Left colon (tissue), 2 donors: ENCODE data around the gene CUTC. TPM values are rescaled to one million over a fixed set of nuclear protein-coding genes. Genes with fewer than 3 reads are reported as not detected.
A peak's percentile ranks its signal among the peaks of the same experiment; 100 is the strongest.
"Not testable (repeated sequence)": the region's sequence is repeated elsewhere in the genome, so short reads cannot be mapped to it uniquely, and the experiment has no call there.

Source experiments
- ATAC-seq: fragments of 200-7000 bp; cut with Tn5 transposase; one replicate; pipeline ENCODE4 v1.9.1; 2020; ENCODE audit warnings: mild to moderate bottlenecking, moderate library complexity
- DNase-seq, 2 donors: peaks; one replicate each; pipeline ENCODE4 v3.0.0-alpha.2; 2020
- intact Hi-C, 2 donors: fragments of 100-400 bp; cut with DNase I in 1 of 2; cut with micrococcal nuclease in 1 of 2; formaldehyde crosslinking; loops; one replicate each; pipeline versions ENCODE4 v1.11.2 to v1.14.0; 2022; cut with DNase I, micrococcal nuclease
- long read RNA-seq: library from polyadenylated mRNA; unstranded; transcript quantifications from one replicate; pipeline ENCODE4 v2.0.0, GENCODE V29; 2021
- total RNA-seq, 2 donors: library from RNA; stranded (reverse); fragmentation: NEBNext Ultra II Directional; extraction: Animal tissue kit (Norgen Biotek cat#: 25700); gene quantifications; one replicate each; pipeline ENCODE4 v1.2.1, GENCODE V29; 2021
- donor health status: DM: no; HTN: no; CAD: no.
- donor health status: DM: yes; HTN: yes; CAD: no.

CUTC gene, protein sequence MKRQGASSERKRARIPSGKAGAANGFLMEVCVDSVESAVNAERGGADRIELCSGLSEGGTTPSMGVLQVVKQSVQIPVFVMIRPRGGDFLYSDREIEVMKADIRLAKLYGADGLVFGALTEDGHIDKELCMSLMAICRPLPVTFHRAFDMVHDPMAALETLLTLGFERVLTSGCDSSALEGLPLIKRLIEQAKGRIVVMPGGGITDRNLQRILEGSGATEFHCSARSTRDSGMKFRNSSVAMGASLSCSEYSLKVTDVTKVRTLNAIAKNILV
- total RNA-seq, result 10 to 100 TPM; 10.1 to 13.7 TPM
- long read RNA-seq, transcript CUTC-202 (9 exons, 1,346 nt), result major isoform, 13 of 24 reads
- long read RNA-seq, partial matches to known transcripts, result 1 of 24 reads
- long read RNA-seq, other reads (novel, unspliced or antisense), result 9 of 24 reads

DNA sequence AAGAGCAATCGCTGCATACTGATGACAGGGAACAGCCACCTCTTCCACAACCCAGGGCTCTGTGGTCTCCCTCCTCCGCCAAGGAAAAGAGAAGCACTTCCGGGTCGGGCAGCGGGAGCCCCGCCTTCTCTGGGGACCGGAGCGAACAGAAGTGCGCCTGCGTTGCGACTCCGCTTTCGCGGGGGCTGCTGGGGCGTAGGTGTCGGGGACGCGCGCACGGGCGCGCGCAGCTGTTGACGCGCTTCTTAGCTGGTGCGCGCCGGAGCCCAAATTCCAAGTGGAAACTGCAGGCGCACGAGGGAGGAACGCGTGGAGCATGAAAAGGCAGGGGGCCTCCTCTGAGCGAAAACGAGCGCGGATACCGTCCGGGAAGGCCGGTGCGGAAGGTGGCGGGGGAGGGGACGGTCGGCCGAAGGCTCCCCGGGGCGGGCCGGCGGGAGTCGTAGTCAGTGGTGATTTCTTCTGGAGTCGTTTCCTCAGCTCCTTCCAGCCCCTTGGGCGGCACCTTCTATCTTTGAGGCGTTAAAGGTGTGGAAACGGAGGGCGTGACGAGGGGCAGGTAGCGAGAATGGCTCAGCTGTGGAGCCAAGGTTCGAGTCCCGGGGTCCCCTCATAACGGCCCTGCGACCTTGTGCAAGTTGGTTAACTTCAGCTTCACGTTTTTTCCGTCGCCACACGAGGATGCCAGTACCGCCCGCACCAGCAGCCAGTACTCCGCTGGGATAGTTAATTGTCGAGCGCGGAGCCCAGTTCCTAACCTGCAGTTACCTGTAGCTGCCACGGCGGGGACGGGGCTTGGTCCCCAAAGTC, at the start of gene CUTC, which contains the start of gene COX15:
Gene CUTC, plus strand, starts transcription at position 202 of the 810 bp plus-strand sequence. Its CDS starts 115 bp downstream, at position 317.
Gene COX15, minus strand, starts transcription at position 95 of the 810 bp plus-strand sequence. Its CDS starts 78 bp downstream, at position 17.
- DNase-seq (peak; percentile 97 to 98), ATAC-seq (peak; percentile 93)
- intact Hi-C loops, result no loop called here

DNA sequence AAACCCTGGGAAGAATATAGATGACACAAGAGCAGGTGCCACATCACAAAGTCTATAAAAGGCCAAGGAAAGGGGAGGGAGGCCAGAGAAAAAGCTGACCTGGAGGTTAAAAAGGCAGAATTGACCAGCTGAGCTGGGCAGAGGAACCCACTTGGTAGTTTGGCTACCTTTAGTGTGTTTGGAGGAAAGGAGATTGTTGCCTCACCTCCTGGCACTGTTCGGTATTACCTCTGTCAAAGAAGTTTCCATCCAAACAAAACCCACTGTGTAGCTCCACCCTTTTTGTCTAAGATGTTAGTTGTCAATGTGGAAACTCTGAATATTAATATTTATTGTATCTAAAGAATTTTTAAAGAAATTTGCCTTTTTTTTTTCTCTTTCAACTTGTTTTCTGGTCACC, 49.3 kb upstream of the CUTC start:
- intact Hi-C loops, result no loop called here
- ATAC-seq (peak; percentile 58), DNase-seq (no peak)

DNA sequence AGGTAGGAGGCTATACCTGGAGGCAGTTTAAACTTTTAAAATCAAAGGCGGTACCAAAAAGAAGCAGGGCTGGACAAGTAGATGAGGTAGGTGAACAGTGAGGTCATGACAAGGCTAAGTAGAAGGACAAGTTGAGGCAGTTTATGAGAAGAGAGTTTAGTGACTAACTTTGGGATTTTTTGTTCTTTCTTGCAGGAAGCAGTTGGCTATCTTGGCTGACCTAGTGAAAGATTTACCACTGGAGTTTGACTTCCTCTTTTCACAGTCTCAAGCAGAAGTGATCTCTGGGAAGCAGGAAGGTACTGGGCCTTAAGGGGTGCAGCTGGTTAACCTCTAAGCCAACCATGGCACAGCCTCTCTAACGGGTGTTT, 46.5 kb upstream of the CUTC start:
- intact Hi-C loops, result no loop called here
- peak; percentile 81 for ATAC-seq
- no peak for DNase-seq

DNA sequence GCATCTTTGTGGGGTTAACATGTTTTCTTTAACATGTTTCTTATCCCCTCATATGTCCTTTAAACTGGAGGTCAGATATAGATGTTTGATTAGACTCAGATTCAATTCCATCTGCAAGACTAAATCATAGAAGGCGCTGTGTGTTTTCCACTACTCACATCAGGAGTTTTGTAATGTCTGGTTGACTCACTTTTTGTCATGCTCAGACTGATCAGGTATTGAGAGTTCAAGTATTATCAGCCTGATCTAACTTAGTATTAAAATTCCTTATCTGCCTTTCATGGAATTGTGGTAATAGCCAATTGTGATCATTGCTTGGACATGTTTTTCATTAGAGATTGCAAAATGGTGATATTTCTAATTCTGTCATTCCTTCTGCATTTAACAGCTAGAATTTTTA, 42.6 kb upstream of the CUTC start:
- ATAC-seq, result no peak
- no peak for DNase-seq
- intact Hi-C loops, result no loop called here

DNA sequence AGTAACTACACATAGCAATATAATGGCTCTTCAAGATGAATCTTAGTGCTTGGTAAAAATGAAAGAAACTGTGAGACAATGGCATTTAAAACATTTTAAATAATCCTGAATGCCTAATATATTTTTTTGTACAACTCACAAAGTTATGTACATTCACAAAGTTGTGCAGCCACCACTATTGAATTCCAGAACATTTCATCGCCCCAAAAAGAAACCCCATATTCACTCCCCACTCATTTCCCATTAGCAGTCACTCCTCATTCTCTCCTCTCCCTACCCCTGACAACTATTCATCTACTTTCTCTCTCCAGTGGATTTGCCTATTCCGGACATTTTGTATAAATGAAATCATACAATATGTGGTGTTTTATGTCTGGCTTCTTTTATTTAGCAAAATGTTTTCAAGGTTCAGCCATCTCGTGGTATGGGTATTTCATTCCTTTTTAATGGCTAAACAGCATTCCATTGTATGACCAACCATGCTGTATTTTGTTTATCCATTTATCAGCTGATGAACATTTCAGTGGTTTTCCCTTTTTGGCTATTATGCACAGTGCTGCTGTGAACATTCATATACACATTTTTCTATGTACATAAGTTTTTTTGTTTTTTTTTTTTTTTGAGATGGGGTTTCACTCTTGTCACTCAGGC, 38.0 kb upstream of the CUTC start:
- no peak for DNase-seq
- ATAC-seq, result no peak
- intact Hi-C loops, result no loop called here

DNA sequence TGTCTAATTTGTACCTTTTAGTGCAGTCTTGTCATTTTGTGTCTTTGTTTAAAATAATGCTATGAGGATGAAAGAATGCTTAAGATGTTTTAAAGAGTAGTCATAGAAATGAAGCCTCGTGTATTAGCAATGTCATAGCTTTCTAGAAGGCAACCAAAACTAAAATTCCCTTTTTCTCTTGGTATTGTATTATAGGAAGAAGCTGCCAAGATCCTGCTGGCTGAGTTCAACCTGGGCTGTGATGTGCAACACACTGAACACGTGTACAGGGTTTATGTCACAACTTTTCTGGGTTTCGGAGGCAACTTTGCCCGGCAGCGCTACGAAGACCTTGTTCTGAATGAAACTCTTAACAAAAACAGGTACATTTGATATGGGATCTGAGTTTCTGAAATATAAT, 36.3 kb upstream of the CUTC start:
- DNase-seq (no peak), ATAC-seq (no peak)
- intact Hi-C loops, result no loop called here

DNA sequence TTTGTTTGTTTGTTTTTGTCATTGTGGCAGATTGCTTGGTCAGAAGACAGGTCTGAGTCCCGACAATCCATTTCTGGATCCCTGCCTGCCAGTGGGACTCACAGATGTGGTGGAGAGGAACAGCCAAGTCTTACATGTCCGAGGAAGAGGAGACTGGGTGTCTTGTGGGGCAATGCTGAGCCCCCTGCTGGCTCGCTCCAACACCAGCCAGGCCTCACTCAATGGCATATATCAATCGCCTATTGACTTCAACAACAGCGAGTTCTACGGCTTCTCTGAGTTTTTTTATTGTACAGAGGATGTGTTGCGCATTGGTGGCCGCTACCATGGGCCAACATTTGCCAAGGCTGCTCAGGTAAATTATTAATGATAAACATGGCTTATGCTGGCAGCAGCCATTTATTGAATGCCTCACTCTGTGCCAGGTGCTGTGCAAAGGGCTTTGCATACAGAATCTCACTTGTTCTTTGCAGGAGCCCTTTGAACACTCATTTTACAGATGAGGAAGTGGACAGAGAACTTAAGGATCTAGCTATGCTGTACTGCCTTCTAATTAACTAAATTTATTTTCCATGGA, 33.4 kb upstream of the CUTC start:
- intact Hi-C loops, result no loop called here
- ATAC-seq (no peak), DNase-seq (no peak)

DNA sequence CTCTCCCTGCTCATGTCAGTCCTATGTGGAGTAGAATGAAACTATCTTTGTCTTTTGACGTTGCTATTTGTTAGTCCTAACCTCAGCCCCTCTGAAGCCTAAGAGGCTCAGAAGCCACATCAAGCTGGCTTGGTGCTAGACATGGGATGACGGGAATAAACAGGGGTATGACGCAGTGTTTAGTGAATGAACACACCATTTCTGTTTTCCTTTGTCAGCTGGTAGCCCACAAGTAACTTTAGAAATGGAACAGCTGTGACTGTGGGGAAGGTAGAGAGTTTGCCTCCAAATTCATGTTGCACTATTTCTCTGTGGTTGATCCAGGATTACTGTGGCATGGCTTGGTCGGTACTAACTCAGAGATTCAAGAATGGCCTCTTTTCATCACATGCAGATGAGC, 31.4 kb upstream of the CUTC start:
- intact Hi-C loops, result loop anchor here in 1 of 2 donors (10.0 kb wide), 1 partner anchor 76 kb away; the partner anchor contains the start of gene SLC25A28
- ATAC-seq (no peak), DNase-seq (no peak)

DNA sequence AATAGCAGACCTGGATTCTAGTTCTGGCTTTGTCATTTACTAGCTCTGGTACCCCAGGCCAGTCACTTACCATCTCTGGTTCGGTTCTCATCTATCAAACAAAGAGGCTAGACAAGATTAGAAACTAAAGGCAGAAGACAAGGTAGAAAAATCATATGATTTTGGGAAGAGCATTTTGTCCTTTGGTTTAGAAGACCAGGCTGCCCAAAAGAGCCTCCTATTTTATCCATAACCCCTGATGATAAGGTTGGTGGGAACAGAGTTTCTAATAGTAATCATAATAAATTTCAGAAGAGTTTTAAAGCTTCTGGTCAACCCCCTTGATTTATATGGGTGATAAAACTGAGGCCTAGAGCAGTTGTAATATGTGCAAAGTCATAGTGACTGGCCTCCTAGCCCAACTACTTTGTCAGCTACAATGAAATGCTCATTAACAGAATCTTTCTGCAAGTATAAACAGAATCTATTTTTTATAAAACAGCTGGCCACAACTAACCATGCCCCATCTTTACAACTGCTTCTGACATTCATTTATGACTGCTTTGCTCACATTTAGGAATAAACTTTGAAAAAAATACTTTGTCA, 23.5 kb upstream of the CUTC start:
- ATAC-seq, result no peak
- no peak for DNase-seq
- intact Hi-C loops, result loop anchor here in 1 of 2 donors (10.0 kb wide), 1 partner anchor 84 kb away; the partner anchor contains the start of gene SLC25A28

DNA sequence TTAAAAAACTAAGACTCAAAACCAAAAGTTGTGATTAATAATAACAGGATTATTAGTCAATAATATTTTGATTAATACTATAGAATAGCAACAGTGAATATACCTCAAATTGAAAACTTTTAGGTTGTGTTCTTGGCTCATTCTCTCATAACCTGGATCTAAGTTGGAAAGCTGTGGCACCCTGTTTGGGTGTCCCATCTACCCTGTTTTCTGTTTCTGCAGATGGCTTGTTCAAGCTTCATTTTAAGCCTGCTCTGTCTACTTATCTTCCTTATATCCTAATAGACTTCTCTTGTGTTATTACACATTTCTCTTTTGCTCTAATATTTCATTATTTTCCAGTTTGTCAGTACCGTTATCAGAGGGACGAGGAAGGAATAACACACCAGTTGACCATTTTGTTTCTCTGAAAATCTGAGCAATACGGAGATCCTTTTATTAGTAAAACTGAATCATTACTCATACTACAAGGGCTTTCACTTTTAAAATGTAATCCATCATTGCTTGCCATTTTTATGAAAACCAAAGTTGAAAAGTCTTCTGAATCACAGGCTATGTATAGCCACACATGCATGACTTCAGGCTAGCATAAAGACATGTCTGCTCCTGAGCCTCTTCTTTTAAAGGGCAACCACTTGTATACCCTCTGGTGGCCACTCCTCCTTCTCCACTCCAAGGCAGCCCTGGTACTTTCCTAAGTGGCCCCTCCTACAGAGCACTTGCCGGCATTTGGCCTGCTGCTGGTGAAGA, 22.4 kb upstream of the CUTC start:
- intact Hi-C loops, result loop anchor here in 1 of 2 donors (10.0 kb wide), 1 partner anchor 85 kb away; the partner anchor contains the start of gene SLC25A28
- DNase-seq, result no peak
- ATAC-seq, result peak; percentile 24

DNA sequence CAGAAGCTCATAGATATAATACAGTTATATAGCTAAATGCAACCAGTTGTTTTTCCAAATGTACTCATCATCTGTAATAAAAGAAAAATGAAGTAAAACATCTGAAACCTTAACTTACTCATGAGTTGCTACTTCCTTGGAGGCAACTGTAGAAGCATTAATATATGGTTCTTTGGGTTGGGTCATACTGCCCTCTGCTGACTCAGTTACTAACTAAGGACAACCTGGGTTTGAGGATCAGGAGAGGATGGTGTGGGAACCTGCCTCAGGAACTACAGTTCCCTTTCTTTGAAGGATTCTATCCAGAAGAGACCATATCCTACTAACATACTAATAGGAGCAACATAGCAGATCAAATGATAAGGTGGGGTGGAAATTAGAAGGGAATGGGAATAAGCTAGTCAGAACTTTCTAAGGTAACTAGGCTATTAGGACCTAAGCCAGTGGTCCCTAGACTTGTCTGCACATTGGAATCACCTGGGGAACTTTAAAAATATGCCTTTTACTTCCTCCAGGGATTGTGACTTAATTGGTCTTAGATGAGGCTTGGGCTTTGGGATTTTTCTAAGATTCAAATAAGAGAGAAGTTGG, 20.8 kb upstream of the CUTC start:
- ATAC-seq (peak; percentile 91), DNase-seq (peak in 1 of 2 donors; percentile 38)
- intact Hi-C loops, result no loop called here

DNA sequence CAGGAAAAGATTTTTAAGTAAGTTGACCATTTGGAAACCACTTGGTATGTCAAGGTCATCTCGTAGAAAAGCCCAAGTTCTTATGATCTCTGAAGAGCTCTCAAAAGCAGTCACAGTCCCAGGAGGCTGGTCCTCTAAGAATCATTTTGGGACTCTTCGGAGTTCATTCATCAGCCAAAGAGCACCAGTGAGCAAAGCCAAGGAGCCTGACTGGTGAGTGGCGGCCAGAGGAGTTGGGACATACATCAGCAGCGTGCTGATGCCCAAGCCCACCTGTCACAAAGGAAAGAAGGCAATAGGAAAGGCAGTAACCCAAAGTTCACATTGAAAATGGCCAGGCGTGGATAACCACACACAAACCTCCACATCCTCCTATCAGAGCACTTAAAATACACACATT, 17.6 kb upstream of the CUTC start:
- DNase-seq, result no peak
- intact Hi-C loops, result no loop called here
- no peak for ATAC-seq

DNA sequence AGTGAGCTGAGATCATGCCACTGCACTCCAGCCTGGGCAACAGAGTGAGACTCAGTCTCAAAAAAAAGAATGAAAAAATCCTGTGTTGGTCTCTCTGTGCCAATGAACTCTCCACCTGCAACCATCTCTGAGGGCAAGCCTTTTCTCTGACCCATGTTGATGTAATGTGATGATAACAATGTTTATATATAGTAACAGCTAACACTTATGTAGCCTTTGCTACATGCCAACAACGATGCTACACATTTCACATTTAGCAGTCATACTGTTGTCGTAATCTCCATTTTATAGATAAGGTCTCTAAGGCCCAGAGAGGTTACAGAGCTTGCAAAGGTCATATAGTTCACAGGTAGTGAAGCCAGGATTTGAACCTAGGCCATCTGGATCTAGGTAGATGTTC, 11.6 kb upstream of the CUTC start:
- no peak for DNase-seq
- ATAC-seq, result no peak
- intact Hi-C loops, result no loop called here

DNA sequence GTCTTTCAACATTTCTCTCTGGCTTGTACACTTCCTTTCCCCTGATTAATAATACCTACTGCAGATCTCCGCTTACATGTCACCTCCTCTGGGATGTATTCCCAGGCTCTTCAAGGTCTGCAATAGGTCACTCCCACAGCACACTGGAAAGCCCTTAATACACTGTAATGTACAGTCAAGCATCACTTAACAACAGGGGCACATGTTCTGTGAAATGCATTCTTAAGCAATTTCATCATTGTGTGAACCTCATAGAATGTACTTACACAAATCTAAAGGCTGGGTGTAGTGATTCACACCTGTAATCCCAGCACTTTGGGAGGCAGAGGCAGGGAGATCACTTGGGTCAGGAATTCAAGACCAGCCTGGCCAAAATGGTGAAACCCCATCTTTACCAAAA, 2.0 kb upstream of the CUTC start:
- intact Hi-C loops, result no loop called here
- DNase-seq (no peak), ATAC-seq (no peak)

DNA sequence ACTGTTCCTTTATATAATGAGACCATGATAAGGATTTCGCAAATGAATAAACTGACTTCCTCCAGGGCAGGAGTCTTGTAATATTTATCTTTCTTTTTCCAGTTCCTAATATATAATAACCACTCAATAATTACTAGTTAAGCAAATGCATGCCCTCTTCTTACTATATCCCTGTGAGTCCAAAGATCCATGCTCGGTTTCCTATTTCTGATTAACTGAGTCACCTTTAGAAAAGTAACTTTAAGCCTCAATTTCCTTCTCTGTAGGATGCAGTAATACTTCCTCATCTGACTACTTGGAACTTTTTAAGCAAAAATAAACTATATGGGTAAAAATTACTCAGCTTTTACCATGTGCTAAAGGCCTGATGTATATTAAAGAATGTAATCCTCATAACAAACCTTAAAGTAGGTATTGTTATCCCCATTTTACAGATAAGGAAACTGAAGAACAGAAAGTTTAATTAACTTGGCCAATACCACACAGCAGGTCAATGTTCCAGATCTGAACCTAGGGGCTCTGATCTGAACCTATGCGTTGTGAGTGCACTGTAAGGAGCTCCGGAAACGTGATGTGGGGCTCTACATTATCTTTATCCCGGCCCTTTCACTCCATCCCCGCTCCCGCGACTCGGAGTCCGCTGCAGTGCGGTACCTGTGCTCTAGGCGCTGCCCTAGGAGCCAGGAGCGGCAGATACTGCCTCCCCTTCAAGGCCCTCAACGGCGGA, 565 bp upstream of the CUTC start:
- intact Hi-C loops, result no loop called here
- ATAC-seq, result peak; percentile 30
- DNase-seq, result no peak

DNA sequence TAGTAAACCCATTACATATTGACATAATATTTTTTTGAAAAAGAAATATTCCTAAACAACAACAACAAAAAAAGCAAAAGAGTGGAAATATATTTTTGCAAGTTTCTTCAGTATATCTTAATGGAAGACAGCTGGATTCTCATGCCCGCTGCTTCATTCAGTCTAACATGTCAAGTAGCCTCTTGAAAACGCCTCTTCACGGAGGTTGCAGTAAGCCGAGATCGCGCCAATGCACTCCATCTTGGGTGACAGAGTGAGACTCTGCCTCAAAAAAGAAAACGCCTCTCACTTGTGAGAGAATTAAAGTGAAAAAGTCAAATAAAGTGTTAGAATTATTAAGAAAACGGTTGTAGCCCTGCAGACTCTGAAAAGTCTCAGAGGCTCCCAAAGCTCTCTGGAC, 1.3 kb downstream of the CUTC start:
- DNase-seq (no peak), ATAC-seq (no peak)
- intact Hi-C loops, result no loop called here

DNA sequence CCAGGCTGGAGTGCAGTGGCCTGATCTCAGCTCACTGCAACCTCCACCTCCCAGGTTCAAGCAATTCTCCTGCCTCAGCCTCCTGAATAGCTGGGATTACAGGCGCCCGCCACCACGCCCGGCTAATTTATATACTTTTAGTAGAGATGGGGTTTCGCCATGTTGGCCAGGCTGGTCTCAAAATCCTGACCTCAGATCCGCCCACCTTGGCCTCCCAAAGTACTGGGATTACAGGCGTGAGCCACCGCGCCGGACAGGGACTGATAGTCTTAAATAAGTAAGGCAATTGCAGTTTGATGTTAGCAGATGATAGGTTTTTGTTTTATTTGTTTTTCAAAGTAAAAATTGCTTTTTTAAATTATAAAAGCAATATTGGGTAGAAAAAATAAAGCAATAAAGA, 2.1 kb downstream of the CUTC start:
- DNase-seq, result peak in 1 of 2 donors; percentile 20

More for the DNA sequence above, 2.1 kb downstream of the CUTC start:
- ATAC-seq, intact Hi-C loops: not testable (repeated sequence)
